T-helper 1 cell (primary cell): ENCODE data around the gene EPGN.

Experiments used
- DNase-seq, 5 donors: peaks; one replicate each; pipeline ENCODE4 v3.0.0-alpha.2; 2012 to 2020
- total RNA-seq, 4 donors: gene quantifications; one replicate each; lab custom pipeline; 2026; lab: John Stamatoyannopoulos, UW

Gene EPGN, protein sequence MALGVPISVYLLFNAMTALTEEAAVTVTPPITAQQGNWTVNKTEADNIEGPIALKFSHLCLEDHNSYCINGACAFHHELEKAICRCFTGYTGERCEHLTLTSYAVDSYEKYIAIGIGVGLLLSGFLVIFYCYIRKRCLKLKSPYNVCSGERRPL
- total RNA-seq = 0.12 to 0.76 (median 0.33) reads per million in 4 donors

- no peak for DNase-seq
Measured at GRCh38 chr4:74308215-74308614, at the start of gene EPGN. Gene EPGN, plus strand, starts transcription at chr4:74308470. Its CDS starts 64 bp downstream, at chr4:74308534.

- DNase-seq = no peak
Measured at GRCh38 chr4:74258963-74259362, 49.3 kb upstream of the EPGN start.

- no peak for DNase-seq
Measured at GRCh38 chr4:74260036-74260435, 48.2 kb upstream of the EPGN start.

- no peak for DNase-seq
Measured at GRCh38 chr4:74262522-74262921, 45.7 kb upstream of the EPGN start.

DNA sequence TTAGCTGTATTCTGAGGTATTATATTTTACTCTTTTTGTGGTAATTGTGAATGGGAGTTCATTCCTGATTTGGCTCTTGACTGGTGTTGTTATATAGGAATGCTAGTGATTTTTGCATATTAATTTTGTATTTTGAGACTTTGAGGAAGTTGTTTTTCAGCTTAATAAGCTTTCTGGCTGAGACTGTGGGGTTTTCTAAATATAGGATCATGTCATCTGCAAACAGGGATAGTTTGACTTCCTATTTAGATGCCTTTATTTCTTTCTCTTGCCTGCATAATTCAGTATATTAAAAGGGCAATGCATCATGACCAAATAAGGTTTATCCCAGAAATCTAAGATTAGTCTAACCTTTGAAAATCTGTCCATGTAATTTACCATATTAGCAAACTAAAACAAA lies 44.7 kb upstream of the EPGN start:
- no peak for DNase-seq

DNA sequence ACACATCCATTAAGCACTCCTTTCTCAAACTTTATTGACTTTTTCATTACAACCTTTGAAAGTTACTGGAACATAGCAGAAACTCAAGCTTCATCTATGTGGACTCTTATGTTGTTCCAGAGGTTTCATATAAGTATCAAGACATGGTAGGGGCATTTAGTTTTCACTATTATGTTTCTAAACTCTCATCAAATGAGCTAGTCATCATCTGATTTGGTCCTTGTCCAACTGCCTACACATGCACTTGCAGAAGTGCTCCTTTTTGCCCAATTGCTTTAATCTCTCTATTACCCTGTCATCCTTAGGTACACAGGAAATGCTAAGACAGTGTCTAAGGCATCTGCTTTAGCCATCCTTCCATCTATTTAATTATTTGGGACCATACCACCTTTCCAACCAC lies 42.2 kb upstream of the EPGN start:
- DNase-seq = no peak

- no peak for DNase-seq
Measured at GRCh38 chr4:74267998-74268606, 40.2 kb upstream of the EPGN start.

- no peak for DNase-seq
Measured at GRCh38 chr4:74268643-74269042, 39.6 kb upstream of the EPGN start.

GRCh38 chr4:74278490-74278889 lies 29.8 kb upstream of the EPGN start:
- DNase-seq = no peak

GRCh38 chr4:74279716-74280115 lies 28.6 kb upstream of the EPGN start:
- no peak for DNase-seq

DNA sequence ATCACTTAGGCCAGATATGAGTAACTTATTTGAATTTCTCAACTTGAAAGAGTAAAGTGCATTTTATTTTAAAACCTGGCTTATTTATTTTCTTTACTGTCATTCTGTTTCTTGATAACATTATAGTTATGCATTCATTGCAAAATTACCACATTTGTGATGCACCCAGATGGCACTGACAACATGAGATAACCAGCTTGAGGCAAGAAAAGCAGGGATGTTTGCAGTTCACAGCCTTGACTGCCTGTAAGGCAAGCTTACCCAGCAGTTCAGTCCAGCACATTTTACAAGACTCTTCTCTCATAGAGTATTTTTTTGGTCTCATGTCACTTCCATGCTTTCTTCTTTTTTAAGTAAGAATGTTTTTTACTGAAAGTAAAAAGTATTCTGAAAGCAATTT lies 25.3 kb upstream of the EPGN start:
- DNase-seq = no peak

DNA sequence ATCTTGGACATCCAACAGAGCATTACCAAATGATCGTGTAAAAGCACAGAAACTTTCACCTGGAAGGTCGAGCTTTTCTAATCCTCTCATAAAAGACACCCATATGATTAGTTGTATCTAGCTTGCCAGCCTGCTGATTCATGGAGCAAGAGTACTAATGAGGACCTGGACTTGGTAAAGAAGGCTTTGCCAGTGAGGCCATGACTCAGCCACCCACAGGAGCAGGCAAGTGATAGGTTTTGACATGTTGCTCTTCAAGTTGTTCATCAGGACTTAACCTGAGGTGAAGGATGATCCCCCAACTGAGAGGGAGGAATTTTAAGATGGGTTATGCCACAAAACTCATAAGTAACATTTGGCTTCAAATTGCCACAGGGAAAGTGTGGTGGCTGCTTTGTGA lies 24.7 kb upstream of the EPGN start:
- DNase-seq = no peak

DNA sequence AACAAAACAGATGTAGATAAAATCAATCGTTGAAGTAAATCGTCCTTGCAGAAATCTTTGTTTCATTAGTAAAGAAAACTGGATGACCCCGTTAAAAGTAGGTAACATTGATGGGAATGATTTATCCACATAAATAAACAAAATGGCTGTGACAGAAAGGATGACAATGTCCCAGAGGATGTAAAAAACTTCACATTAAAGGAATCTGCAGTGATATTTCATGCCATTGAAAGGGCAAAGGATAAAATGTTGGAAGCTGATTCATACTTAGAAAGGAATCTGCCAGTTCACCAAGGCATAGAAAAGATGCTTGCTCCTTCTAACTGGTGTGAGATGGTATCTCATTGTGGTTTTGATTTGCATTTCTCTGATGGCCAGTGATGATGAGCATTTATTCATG lies 24.2 kb upstream of the EPGN start:
- no peak for DNase-seq

DNA sequence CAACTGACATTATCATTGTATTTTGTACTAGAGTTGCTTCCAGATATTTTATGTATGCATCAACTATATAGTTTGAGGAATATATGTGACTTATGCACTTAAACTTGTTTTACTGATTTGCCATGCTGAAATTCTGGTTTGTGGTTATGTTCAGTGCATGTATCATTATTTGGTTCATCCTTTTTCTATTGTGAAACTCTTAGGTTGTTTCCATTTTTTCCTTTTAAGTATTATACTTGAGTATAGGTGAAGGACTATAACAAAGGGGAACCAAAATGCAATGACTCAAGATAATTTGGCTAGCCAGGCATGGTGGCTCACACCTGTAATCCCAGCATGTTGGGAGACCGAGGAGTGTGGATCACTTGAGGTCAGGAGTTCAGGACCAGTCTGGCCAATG lies 21.1 kb upstream of the EPGN start:
- no peak for DNase-seq

DNA sequence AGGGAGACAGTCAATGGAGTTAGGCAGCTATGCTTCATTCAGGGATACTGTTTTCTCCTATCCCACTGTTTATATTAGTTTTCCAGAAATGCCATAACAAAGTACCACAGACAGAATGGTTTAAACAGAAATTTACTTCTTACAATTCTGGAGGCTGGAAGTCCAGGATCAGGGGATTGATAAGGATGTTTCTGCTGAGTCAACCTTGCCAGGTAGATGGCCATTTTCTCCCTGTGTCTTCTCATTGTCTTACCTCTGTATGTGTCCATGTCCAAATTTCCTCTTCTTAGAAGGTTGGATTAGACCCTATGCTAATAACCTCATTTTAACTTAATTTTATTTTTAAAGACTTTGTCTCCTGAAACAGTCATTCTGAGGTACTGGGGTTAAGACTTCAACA lies 20.5 kb upstream of the EPGN start:
- no peak for DNase-seq

DNA sequence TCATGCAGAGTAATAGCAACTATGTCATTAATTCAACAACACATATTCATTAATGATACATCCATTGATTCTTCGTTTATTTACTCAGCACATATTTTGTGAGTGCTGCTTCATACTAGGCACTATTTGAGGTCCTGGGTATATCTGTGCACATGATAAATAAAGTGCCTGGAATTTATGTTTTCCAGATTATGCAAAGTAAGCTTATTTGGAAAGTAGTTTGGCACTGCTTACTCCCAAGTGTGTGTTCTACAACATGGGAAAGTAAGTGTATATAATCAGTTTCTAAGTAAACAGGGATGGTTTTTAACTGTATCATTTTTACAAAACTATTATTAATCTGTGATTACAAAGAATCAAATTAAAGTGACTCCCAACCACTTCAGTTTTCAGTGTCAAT lies 16.8 kb upstream of the EPGN start:
- no peak for DNase-seq

DNA sequence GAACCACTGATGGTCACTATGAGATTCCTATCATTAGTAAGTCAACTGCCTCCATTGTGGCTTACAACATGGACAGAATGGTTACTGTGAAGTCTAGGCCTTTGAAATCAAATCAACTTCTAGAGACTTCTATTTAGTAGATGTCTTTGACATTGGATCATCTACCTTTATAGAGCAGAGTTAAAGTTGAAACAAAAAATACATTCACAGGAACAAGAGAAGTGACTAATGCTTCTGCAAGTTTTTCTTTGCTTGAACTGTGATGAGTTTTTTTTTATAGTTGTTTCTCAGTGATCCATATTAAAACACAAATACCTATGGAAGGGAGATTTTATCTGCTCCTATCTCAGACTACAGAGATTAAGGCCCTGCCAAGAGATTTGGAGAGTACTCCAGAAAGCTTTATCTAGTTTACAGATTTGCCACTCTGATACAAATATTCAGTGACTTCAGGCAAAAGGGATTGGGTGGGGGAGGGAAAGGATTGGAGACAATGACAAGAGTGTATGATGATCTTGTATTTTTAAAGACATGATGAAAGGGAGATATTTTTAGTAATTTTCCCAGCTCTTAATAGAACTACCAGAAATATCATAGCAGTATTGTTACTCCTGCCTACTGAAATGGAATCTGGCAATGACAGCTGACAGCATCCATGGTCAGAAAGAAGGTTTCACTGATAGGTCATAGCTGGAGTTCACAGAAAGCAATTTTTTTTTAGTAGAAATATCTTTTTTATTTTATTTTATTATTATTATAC lies 16.0 kb upstream of the EPGN start:
- DNase-seq = no peak

DNA sequence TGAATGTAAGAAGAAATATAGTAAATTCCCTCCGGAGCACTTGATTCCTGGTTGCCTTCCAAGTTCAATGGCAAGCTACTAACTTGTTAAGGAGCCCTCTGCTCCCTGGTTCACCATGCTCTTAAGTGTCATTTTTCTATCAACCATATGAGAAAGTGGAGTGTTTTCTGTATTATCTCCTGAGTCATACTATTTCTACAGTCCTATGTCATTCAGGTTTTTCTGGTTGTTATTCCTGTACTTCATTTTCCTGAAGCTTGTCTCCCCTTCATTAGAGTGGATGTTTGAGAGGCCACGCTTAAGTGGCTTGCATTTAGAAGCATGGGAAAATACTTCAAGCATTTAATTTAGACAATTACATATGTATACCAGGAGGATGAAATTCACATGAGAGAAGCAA lies 14.7 kb upstream of the EPGN start:
- no peak for DNase-seq

DNA sequence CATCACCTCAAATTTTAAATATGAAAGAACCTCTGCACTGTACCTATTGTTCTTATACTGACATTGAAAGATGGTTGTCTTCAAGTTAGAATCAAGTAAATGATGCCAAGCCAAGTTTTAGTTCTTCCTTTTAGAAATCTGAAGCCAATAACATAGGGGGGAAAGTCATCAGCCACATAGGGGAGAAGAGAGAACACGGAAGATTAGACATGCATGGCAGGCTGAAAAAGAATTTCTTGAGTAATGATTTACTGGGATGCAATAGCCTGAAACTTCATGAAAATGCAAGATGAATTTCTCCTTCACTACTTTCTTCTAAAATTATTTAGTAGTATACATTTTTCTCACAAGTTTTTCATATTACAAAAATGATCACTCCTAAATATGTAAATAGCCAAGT lies 13.6 kb upstream of the EPGN start:
- DNase-seq = no peak

DNA sequence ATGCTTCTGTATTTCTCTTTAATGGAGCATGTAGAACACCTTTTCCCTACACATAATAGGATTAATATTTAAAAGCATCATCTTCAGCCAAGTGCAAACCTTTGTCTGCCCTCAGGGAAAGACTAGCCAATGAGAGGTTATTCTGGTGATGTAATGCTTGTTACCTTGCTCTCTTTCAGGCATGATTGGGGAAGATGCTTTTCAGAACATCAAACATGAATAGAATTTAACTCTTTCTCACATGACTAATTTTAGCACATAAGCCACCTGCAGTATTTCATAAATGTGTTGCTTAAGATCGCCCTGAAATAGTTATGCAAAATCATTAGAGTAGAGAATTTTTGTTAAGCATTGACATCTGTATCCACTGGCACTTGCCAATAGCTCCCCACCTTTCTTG lies 10.7 kb upstream of the EPGN start:
- no peak for DNase-seq

GRCh38 chr4:74304095-74304625 lies 4.1 kb upstream of the EPGN start:
- no peak for DNase-seq

DNA sequence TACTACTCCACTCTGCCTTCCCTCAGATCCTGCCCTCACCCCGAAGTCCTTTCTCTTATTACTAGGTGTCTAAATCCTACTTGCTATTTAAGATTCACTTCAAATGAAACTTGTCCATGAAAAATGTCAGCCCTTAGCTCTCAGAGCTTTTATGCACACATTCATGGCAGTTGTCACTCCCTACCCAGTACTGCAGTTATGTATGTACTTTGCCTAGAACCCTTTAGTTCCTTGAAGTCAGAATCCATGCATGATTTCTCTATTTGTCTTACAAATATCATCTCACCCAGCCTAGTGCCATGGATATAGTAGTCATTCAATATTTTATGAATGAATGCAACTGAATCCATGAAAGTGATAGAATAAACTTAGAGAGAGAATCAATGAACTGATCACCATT lies 3.3 kb upstream of the EPGN start:
- no peak for DNase-seq

DNA sequence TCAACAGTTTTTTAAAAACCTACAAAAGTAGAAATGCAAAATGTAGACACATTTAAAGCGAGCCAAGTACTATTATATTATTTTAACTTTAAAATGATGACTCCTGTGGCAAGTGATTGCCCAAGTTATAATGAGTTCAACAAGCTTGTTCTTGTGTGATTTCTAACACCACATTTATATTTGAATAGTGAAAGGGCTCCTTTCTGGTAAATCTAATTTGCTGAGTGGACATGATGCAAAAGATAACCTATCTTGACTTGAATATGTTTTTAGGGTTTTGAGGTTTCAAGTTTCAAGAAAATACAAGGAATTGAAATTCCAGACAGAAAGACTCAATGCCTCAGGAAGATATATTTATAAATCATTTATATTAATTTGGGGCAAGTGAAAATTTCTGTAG lies 1.1 kb upstream of the EPGN start:
- no peak for DNase-seq

GRCh38 chr4:74309223-74309622 lies 953 bp downstream of the EPGN start:
- DNase-seq = no peak
